A549 (cell line): ENCODE measurements around the gene OR1J2.

Source experiments
- CTCF ChIP-seq: fragments of >200 bp; sonication (Bioruptor Twin); formaldehyde crosslinking; IDR thresholded peaks from 3 replicates; pipeline ENCODE4 v1.5.1; 2016
- HOXB13 ChIP-seq: fragments of 250-450 bp; sonication (Bioruptor Pico); IDR thresholded peaks from 2 replicates; pipeline ENCODE4 v1.5.0; 2020; ENCODE audit warnings: low read depth, mild to moderate bottlenecking, moderate library complexity
- MAFK ChIP-seq: fragments of 450-650 bp; IDR thresholded peaks from 2 replicates; pipeline ENCODE4 v1.6.1; 2014; ENCODE audit not compliant: partially characterized antibody
- MAX ChIP-seq: IDR thresholded peaks from 2 replicates; pipeline ENCODE4 v1.6.1; 2012
- POLR2A ChIP-seq: IDR thresholded peaks from 2 replicates; pipeline ENCODE4 v1.6.1; 2012; ENCODE audit warnings: mild to moderate bottlenecking, low read length
- USF2 ChIP-seq: fragments of 450-650 bp; IDR thresholded peaks from 2 replicates; pipeline ENCODE4 v1.6.1; 2014; ENCODE audit warnings: antibody characterized with exemption

- 0 out of 3 replicates have a peak, but pooled peaks have one; percentile 25 for TF ChIP-seq CTCF
- TF ChIP-seq HOXB13: no peak
- TF ChIP-seq MAFK: no peak
- no peak for TF ChIP-seq USF2
- TF ChIP-seq POLR2A: no peak
- TF ChIP-seq MAX: no peak
Observed at GRCh38 chr9:122498883-122499288, 11.7 kb upstream of the OR1J2 start.
